GM04504 (cell line): ENCODE measurements around the gene GRM5.
"Not testable (repeated sequence)": the region's sequence is repeated elsewhere in the genome, so short reads cannot be mapped to it uniquely, and the experiment has no call there.

ENCODE experiments used
- DNase-seq: peaks from one replicate; pipeline ENCODE4 v3.0.0-alpha.2; 2012; ENCODE audit warnings: low read depth

Gene GRM5

DNA sequence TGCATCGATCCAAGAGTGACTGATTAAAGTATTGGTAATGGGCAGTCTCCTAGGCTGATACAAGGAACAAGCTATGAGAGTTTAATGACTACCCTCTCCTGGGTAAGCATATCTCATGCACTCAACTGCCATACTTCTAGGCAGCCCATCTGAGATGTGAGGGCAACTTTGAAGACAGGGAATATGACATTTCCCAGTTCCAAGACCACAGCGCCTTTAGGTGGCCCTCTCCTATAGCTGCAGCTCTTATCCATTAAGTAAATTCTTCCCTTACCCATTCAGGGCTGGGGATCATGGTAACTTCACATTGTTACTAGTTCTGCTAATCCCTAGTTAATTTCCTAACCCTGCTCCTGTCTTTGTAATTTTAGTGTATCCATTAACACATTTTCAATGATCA is 570.9 kb downstream of the GRM5 start:
- DNase-seq: no peak

DNA sequence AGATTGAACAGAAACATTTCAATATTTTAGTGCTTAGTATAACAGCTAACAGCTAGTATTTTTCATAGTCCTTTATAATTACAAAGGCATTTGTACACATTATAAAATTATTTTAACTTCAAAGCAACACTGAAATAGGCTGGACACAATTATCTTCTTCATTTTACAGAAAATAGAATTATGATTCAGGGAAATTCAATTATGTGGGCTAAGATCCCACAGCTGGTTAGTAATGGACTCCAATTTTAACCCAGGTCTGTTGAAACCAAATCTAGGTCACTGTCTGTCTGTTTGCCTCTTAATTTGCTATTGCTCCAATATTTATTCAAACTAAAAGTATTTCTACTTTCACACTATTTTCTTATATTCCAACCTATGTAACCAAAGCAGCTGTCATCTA is 574.1 kb downstream of the GRM5 start:
- DNase-seq: no peak

DNA sequence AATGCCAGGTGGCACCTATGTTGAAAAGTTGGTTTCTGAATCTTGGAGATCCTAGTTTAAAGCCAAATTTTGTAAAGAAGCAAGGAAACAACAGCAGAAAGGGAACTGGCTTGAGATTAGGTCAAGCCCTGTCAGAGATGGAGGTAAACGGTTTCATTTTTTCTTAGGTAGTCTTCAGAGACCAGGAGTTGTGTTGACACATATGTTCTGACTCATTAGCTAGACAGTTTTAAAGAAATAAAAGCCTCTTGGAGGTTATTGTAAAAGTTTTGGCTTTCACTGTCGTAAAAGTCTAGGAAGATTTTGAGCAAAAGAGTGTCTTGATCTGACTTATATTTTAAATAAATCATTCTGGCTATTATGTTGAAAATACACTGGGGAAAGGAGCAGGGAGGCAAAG is 576.8 kb downstream of the GRM5 start:
- DNase-seq: no peak

DNA sequence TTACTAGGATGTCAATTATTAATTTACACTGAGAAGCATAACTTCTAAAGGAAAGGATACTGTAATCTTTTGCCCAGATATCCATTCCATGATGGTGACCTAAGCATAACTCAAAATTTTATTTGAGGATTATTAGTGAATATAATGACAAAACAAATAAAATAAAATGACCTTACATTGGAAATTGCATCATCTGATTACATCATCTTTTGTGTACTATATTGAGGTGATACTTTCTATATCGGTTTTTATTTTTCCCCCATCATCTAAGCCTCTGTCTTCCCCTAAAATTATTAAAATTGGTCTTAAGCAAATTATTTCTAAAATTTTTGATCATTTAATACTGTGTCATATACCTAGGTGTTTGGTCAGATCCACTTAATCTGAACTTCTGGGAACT is 578.1 kb downstream of the GRM5 start:
- no peak for DNase-seq

DNA sequence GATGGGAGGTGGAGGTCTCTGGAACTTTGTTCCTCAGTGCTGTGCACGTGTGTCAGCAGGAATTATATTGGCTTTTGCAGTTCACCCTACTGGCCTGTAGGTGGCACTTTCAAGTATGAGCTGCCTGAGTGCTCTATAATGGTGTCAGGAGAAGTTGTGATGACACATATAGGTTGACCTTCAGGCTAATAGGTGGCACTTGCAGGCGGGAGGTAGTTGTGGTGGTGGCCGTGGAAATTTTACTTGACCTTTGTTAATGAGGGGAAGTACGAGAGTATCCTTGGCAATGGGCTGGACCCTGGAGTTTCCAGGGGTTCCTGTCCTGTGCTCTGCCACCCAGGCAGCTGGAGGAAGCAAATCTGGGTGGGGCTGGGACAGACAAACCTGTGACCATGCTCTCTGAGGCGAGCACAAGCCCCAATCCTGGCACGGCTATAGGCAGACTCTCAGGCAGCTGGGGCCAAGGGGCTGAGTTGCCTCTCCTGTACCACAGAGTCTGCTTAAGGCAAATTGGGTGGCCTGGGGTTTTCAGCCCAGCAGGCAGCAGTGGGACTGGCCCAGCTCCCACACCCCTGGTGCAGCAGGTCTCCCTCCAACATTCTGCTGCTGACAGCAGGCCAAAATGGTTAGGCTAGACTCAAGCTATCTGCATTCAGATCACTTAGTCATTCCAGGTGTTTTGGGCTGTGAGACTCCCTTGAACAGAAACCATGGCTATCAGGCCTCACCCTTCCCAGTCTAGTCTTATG is 580.7 kb downstream of the GRM5 start:
- DNase-seq: no peak

DNA sequence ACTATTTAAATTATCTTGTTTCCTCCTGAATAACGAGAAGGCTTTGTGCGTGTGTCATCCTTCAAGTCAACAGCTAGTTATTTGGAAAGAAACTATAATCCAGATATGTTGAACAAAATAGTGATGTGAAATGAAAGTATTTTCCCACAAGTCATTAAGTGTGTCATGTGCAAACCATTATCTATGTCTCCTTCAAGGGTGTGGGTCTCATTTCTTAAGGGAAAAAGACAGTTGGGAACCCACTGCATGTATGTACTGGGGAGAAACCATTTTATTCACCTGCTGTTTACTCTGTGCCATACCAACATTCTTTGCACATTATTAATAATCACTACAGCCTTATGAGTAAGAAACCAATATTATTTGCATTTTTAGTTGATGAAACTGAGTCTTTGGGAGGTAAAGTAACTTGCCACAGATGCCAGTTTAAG is 582.9 kb downstream of the GRM5 start:
- DNase-seq: peak; percentile 67

DNA sequence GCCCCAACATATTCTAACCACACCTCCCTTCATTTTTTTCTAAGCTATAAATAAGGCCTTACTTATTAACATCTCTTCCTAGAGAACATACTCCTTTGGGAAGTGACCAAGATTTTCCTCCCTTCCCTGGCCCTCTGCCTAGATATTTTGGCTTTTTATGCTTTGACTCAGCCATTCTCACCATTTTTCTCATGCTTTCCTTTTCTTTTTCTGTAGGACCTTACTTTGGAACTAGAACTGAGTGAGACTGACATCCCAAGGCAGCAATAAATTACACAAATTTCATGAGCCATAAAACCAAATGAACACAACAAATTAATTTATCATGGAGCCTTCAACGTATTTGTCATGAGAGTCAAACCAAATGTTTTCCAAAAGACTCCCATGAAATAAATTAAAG is 585.6 kb downstream of the GRM5 start:
- peak; percentile 97 for DNase-seq

DNA sequence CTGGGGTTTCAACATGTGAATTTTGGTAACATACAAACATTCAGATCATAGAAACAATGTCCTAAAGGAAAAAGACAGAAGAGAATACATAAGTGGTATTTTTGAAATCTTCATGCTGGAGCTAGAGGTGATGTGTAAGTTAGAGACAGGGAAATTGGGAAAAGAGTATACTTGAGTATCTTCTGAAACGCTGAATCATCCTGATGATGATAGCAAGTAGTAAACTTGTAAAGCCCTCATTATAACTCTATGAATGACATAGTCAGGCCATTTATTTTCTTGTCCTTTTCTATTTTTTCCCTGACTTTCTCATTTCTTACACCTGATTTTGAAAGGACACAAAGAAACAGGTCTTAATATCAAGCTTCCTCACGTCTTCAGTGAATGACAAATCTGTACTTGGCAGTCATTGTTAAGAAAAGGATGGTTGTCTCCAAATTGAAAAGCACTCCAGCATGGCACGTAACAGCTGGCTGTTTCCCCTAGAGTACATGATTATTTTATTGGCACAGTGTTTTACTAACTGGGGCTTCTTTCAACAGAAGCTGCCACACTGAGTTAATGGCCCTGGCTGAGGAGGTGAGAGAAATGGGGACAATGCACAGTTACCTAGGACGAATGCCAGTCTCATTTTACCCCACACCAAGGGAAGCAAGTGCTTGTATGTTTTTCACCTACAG is 587.5 kb downstream of the GRM5 start:
- DNase-seq: no peak

DNA sequence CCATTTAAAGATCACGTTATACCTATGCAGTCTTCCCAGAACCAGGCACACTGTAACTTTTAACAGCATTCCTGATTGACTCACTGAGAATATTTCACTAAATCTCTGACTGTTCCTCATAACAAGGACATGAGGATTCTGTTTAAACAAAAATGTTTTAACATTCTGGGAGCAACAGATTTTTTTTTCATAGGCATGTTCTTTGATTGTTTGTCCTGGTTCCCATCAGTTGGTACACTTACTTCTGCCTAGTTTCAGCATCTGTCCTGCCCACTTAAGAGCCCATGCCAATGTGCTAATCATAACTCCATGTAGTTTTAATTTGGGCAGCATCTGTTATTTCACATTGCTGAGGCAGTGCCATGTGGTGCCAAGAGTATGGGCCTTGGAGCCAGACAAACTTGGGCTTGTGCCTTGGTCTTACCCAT is 589.8 kb downstream of the GRM5 start:
- peak; percentile 57 for DNase-seq

DNA sequence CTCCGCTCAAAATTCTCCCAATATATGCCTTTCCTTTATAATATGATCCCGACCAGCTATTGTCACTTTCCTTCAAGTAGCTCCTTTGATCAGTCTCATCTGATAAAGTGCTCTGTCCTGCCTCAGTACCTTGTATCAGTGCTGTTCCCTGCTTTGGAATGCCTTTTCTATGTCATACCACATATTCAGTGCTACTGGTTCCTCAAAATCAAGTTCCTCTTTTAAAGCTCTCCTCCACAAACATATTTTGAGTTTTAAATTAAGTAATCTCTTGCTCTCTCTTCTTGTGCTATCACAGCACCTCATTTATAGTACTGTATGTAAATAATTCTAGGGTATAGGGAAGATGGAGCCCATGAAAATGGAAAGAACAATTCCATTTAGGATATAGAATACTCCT is 591.1 kb downstream of the GRM5 start:
- DNase-seq: no peak

DNA sequence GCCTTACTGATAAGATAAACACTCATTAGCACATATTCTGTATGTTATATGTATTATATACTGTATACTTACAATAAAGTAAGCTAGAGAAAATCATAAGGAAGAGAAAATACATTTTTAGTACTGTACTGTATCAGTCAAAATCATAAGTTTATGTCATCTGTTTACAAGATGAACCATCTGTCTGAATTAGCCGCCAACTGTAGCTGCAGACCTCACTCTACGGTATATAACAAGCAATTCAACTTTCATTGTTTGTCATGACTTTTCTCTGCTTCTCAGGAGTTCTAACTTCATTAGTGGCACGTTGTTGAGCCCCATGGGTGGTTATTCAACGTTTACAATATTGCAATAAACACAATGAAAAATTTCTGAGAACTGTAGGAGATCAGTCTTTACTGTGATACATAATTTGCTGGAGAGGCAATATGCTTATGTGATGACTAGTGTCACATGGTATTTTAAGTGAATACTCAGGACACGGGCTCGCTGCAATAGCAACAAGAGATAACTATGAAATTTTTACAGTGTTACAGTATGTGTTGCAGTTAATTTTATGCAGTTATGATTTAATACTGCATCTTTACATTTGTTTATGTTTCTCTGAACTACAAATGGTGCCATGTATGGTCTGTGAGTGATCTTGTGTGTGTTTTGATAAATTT is 596.1 kb downstream of the GRM5 start:
- no peak for DNase-seq

DNA sequence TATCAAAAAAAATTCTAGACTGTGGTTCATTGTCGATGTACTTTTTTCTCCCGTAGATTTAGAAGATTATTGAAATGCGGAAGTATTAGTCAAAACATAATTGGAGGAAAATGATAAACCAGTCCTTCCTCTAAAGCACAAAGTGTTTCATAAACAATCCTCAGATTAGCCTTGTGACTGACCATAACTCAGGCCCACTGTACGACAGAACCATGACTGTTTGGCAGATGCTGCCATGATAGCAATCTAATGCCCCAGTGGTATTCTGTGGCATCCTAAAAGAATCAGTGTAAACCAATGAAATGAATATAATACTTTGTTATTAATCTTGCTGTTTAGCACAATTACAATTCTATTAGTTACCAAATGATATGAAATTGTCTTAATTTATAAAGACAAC is 601.3 kb downstream of the GRM5 start:
- DNase-seq: no peak

DNA sequence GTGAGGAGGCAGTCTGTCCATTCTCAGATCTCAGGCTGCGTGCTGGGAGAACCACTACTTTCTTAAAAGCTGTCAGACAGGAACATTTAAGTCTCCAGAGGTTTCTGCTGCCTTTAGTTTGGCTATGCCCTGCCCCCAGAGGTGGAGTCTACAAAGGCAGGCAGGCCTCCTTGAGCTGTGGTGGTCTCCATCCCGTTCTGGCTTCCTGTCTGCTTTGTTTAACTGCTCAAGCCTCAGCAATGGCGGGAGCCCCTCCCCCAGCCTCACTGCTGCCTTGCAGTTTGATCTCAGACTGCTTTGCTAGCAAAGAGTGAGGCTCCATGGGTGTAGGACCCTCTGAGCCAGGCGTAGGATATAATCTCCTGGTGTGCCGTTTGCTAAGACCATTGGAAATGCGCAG is 602.5 kb downstream of the GRM5 start:
- not testable (repeated sequence) for DNase-seq

DNA sequence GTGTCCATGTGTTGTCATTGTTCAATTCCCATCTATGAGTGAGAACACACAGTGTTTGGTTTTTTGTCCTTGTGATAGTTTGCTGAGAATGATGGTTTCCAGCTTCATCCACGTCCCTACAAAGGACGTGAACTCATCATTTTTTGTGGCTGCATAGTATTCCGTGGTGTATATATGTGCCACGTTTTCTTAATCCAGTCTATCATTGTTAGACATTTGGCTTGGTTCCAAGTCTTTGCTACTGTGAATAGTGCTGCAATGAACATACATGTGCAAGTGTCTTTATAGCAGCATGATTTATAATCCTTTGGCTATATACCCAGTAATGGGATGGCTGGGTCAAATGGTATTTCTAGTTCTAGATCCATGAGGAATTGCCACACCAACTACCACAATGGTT is 607.7 kb downstream of the GRM5 start:
- not testable (repeated sequence) for DNase-seq

DNA sequence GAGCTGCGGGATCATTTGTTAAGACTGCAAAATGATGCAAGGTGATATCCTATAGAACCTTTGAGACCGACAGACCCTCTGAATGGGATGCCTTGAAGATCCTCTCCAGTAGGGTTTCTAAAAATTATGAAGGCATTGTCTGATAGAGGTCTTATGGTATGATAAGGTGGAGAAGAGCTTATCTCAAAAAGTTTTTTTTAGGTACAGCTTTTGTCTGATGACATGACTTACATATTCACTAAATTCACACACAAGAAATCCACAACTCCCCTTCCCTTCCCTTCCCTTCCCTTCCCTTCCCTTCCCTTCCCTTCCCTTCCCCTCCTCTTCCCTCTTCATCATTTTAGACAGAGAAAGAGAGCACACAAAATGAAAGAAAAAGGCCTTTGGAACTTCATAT is 609.8 kb downstream of the GRM5 start:
- DNase-seq: no peak

DNA sequence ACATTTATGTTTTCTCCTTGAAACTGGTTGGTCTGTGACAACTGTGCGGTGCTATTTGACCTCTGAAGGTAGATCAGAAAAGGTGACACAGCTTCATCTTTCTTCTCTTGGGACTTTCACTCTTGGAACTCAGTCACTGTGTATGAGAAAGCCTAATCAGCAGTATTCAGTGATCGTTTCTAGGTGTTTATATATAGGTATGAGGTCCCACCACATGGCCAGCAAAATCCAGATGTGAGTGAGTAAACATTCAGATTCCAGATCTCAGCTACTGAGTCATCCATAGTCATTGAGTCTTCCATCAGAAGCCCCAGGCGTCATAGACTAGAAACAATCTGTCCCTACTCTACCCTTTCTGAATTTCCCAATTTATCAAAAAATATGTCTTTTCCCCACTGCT is 610.9 kb downstream of the GRM5 start:
- DNase-seq: no peak
